Daoy (cell line): Measurements from ENCODE around the gene B4GALNT3. TPM values are rescaled to one million over a fixed set of nuclear protein-coding genes. Genes with fewer than 3 reads are reported as not detected.
A peak's percentile ranks its signal among the peaks of the same experiment; 100 is the strongest.

Experiments used
- DNase-seq: peaks from one replicate; pipeline ENCODE4 v3.0.0-alpha.2; 2015; ENCODE audit warnings: low read depth
- total RNA-seq: library from RNA; depleted of rRNA; stranded (reverse); fragments of >200 nt; shearing (Covaris generic); gene quantifications from 2 replicates; pipeline ENCODE4 v1.2.3, GENCODE V29; 2014; rRNA removed

Gene B4GALNT3
- total RNA-seq, 1 experiment from 2014 or later = 0.40 TPM

- DNase-seq = no peak
These were observed 132.3 kb downstream of the B4GALNT3 start for GRCh38 chr12:592024-592505.

DNA sequence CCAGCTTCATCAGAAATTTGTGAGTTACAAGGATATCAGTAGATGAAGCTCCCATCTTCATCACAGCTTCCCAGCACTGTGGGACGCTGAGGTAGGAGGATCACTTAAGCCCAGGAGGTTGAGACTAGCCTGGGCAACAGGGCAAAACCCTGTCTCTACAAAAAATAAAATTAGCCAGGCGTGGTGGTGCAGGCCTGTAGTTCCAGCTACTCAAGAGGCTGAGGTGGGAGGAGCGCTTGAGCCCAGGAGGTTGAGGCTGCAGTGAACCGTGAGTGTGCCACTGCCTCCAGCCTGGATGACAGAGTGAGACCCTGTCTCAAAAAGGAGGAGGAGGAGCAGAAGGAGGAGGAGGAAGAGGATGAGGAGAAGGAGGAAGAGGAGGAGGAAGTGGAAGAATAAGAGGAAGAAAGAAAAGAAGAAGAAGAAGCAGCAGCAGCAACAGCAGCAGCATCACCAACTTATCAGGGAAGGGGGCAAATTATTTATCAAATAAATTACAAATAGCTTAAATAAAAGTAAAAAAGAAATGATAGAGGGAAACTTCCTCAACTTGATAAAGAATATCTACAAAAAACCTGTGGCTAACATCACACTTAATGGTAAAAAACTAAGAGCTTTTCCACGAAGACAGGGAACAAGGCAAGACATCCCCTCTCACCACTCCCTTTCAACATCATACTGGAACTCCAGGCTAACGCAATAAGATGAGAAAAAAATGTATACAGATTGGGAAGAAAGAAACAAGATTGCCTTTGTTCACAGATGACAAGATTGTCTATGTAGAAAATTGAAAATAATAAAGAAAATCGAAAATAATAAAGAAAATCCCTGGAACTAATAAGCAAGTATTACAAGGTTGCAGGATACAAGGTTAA is 133.9 kb downstream of the B4GALNT3 start:
- no peak for DNase-seq

DNA sequence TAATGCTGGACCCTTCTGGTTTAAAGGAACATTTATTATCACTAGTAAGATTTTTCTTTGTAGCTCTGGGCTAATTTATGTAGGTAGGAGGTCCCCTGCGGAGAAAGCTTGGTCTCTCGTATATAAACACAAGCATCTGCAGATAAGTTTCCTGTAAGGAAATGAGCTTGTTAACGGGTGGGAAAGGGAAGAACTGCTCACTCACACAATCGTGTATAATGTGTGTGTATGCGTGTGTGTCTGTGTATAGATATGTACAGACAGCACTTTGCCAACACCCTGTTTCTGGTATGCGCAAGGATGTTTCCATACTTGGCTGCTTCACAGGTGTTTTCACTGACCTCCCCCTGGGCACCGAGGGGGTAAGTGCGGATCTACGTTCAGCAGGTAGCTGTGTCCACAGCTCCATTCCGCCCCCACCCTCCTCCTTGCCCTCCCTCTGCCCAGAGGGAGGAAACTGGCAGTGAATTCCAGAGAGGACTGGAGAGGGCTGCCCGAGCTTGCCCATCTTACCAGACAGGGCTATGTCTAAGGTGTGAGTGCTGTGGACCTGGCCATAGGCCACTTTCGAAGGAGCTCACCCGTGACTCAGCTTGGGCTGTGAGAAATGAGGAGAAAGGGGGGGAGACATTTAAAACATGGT is 138.3 kb downstream of the B4GALNT3 start:
- DNase-seq = no peak

GRCh38 chr12:599756-600155 is 140.0 kb downstream of the B4GALNT3 start:
- DNase-seq = no peak

GRCh38 chr12:601976-602699 is 142.4 kb downstream of the B4GALNT3 start:
- DNase-seq = no peak

DNA sequence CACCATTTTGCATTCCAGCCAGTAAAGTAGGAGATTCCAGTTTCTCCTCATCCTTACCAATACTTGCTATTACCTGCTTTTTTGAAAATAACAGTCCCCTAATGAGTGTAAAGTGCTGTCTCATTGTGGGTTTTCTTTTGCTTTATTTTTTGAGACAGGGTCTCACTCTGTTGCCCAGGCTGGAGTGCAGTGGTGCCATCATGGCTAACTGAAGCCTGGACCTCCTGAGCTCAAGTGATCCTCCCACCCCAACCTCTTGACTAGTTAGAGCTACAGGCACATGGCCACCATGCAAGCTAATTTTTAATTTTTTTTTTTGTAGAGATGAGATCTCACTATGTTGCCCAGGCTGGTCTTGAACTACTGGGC is 142.9 kb downstream of the B4GALNT3 start:
- no peak for DNase-seq

DNA sequence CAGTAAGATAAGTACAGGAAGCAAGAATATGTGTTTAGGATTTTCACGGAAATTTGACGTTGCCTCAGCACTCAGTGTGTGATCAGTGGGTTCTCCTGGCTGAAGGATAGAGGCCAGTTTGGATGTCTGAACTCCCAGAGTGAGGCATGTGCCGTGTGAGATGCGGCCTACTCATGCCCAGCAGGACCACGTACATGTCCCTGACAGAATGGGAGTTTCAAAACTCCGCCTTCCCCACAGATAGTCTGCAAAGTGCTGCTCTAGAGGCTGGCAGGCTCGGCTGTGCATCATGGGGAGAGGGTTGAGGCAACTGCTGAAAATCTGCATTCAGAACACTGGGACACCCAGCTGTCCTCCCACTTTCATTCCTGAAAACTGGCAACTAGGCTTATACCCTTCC is 145.2 kb downstream of the B4GALNT3 start:
- no peak for DNase-seq

GRCh38 chr12:607541-608001 is 147.8 kb downstream of the B4GALNT3 start:
- DNase-seq = peak; percentile 27

DNA sequence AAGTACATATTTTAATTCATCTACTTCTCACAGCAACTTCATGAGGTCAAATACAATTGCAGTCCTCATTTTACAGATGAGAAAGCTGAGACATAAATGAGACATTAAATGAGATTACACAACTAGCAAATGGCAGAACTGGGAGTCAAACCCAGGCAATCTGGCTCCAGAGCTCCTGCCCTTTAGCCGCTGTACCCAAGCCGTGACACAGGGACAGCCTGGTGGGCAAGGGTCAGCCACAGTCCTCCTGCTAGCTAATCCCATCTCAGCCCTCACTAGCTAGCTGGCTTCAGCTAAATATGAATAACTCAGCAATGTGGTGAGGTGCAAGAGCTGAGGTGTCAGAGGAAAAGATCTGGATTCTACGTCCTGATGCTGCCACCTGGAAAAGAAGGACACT is 148.7 kb downstream of the B4GALNT3 start:
- no peak for DNase-seq

DNA sequence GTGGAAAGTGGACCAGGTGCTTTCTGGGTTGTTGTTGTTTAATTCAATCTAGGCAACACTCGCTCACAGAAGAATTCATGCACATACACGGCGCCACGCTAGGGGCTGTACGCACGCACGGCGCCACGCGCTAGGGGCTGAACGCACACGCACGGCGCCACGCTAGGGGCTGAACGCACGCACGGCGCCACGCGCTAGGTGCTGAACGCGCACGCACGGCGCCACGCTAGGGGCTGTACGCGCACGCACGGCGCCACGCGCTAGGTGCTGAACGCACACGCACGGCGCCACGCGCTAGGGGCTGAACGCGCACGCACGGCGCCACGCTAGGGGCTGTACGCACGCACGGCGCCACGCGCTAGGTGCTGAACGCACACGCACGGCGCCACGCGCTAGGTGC is 149.2 kb downstream of the B4GALNT3 start:
- no peak for DNase-seq

GRCh38 chr12:611721-612120 is 152.0 kb downstream of the B4GALNT3 start:
- DNase-seq = no peak

DNA sequence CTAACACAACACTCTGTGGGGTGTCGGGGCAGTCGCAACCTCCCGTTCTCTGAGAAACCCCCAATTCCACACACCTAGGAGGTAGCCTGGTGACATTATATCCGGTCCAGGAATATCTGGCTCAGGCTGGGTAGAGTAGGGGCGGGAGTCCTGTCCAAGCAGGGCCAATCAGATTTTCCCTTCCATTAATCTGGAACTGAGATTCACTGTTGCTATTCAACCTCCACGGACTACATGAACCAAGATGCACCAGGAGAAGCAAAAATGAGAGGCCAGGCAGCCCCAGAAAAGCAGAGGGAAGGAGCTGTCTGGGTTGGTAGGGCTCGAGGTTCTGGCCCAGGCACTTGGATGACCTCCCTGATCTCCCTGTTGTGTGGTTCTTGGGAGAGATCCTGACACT is 152.6 kb downstream of the B4GALNT3 start:
- DNase-seq = no peak

DNA sequence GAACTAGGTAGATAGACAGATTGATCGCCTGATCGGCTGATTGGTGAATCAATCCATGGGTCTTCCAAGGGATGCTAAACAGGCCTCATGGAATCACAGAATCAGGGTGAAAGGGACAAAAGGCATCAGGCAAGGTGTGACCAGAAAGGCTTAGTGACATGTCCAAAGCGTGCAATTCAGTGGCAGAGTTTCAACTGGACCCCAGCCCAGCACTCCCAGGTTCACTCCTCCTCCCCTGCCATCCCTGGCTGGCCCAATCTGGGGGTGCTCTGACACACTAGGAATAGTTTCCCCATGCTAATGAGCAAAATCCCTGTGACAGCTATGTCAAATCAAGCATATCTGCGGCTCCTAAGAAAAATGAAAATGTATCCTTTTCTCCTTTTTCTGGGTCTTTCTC is 153.1 kb downstream of the B4GALNT3 start:
- no peak for DNase-seq

Other genes with a start within 250 kb of the B4GALNT3 start
- 0.57 and 3.4 TPM in 2 replicates for gene SLC6A12, start 245.8 kb upstream of the B4GALNT3 start, total RNA-seq
- not detected in 2 replicates for gene SLC6A13, start 197.1 kb upstream of the B4GALNT3 start, total RNA-seq
- 36.3 and 37.4 TPM in 2 replicates for gene KDM5A, start 70.6 kb upstream of the B4GALNT3 start, total RNA-seq
- 34.8 and 56.1 TPM in 2 replicates for gene CCDC77, start 58.3 kb upstream of the B4GALNT3 start, total RNA-seq
- gene NINJ2, start 203.5 kb downstream of the B4GALNT3 start, total RNA-seq = not detected in 2 replicates